Transverse colon (tissue), 4 donors: ENCODE results near the gene HIBCH. TPM values are rescaled to one million over a fixed set of nuclear protein-coding genes. Genes with fewer than 3 reads are reported as not detected.

ENCODE experiments used
- DNase-seq: peaks from one replicate; pipeline ENCODE4 v3.0.0-alpha.2; 2019
- H3K27ac ChIP-seq, 4 donors: fragments of 200-600 bp; sonication (generic); 2 replicates each; pipeline ENCODE4 v1.5.1; 2016 to 2018; ENCODE audit warnings: inconsistent platforms in 4 of 4
- H3K27me3 ChIP-seq: fragments of 200-600 bp; sonication (generic); 2 replicates; pipeline ENCODE4 v1.5.1; 2017; ENCODE audit warnings: inconsistent platforms
- H3K36me3 ChIP-seq, 4 donors: fragments of 200-600 bp; sonication (generic); 2 replicates each; pipeline ENCODE4 v1.5.1; 2017 to 2019; ENCODE audit warnings: inconsistent platforms in 4 of 4
- H3K4me1 ChIP-seq, 4 donors: fragments of 200-600 bp; sonication (generic); 2 replicates each; pipeline ENCODE4 v1.5.1; 2017 to 2020; ENCODE audit warnings: inconsistent platforms in 4 of 4
- H3K4me3 ChIP-seq, 4 donors: fragments of 200-600 bp; sonication (generic); 1 replicate in 1 of 4; 2 replicates in 3 of 4; pipeline versions ENCODE4 v1.5.1 to v1.6.1; 2017 to 2019; ENCODE audit warnings: inconsistent platforms in 4 of 4
- H3K9me3 ChIP-seq, 2 donors: fragments of 200-600 bp; sonication (generic); 2 replicates each; pipeline ENCODE4 v1.5.1; 2017 to 2019; ENCODE audit warnings: inconsistent platforms in 2 of 2
- CTCF ChIP-seq, 5 experiments: fragments of 200-600 bp in 3 of 5; fragments of 450-650 bp in 2 of 5; sonication (generic) in 3 of 5; IDR thresholded peaks; 1 replicate in 2 of 5; 2 replicates in 3 of 5; pipeline ENCODE4 v1.5.1; 2016 to 2017; ENCODE audit warnings: antibody characterized with exemption in 5 of 5, inconsistent platforms in 3 of 5, mild to moderate bottlenecking in 2 of 5, moderate library complexity in 1 of 5
- EP300 ChIP-seq: sonication (generic); formaldehyde crosslinking; IDR thresholded peaks from one replicate; pipeline ENCODE4 v1.6.1; 2017; ENCODE audit warnings: antibody characterized with exemption, low read depth
- POLR2A ChIP-seq: fragments of 450-650 bp; IDR thresholded peaks from one replicate; pipeline ENCODE4 v1.6.1; 2016; ENCODE audit warnings: antibody characterized with exemption, mild to moderate bottlenecking, moderate library complexity
- POLR2AphosphoS5 ChIP-seq, 3 donors: sonication (generic); formaldehyde crosslinking; IDR thresholded peaks; one replicate each; pipeline ENCODE4 v1.6.1; 2016; ENCODE audit warnings: antibody characterized with exemption in 3 of 3
- WGBS, 2 donors: methylation state at CpG; one replicate each; pipeline ENCODE4 v1.1.5; 2018; ENCODE audit warnings: low coverage in 1 of 2; 5-methylcytosine and 5-hydroxymethylcytosine counted together
- in situ Hi-C, 4 donors: fragments of 200-750 bp; cut with MboI; loops; one replicate each; pipeline versions ENCODE4 v1.15.0 to v1.15.1; 2017; ENCODE audit warnings: low sequenced_read_pairs in 3 of 4, low pct_ligation_motif_present in 1 of 4, low pct_unique_long_range_greater_than_20kb in 1 of 4
- intact Hi-C: fragments of 100-400 bp; cut with DNase I; formaldehyde crosslinking; loops from one replicate; pipeline ENCODE4 v1.15.1; 2023; ENCODE audit warnings: low total_unique reads
- total RNA-seq, 4 donors: library from RNA; depleted of rRNA; stranded (reverse); fragments of >200 nt; gene quantifications; one replicate each; pipeline ENCODE4 v1.1.0, GENCODE V29; 2016

Gene HIBCH
- total RNA-seq, 4 donors from 2014 or later = 6.0 to 33.0 (median 19.8) TPM

DNA sequence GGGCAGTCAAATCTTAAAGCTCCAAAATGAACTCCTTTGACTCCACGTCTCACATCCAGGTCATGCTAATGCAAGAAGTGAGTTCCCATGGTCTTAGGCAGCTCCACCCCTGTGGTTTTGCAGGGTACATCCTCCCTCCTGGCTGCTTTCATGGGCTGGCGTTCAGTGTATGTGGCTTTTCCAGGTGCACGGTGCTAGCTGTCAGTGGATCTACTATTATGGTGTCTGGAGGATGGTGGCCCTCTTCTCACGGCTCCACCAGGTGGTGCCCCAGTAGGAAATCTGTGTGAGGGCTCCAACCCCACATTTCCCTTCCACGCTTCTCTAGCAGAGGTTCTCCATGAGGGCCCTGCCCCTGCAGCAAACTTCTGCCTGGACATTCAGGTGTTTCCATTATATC lies 151.9 kb downstream of the HIBCH start:
- WGBS, 2 donors = 94 to 100% methylated on average over 1 to 5 of the region's 5 CpGs
- intact Hi-C loops = no loop called here
- H3K4me3 ChIP-seq = no peak overlapping the region

DNA sequence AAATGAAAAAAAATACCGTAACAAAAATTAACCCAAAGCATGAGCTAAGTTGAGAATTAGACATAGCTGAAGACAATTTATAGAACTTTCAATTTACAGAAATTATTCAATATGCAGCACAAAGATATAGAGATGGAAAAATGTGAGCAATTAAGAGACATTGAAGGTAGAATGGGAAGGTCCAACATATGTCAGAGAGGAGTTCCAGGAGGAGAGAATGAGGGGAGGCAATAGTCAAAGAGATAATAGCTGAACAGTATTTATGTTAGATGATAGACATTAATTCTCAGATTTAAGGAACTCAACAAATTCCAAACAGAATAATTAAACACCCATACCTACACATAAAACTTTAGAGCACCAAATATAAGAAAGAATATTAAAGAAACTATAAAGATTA lies 154.1 kb downstream of the HIBCH start:
- Histone ChIP-seq H3K4me1 (peaks cover 0 to 7% (median 1%) of the 10 kb centered on the region in 4 donors), H3K27me3 (no peaks in the 10 kb centered on the region), H3K36me3 (no peaks in the 10 kb centered on the region), H3K9me3 (no peaks in the 10 kb centered on the region), H3K4me3 (no peak overlapping the region), H3K27ac (no peak overlapping the region)
- intact Hi-C loops (no loop called here), in situ Hi-C loops (no loop called here)
- TF ChIP-seq POLR2A (no peak), CTCF (IDR thresholded peaks at IDR 0.05) (no peak), POLR2AphosphoS5 (IDR thresholded peaks at IDR 0.05) (no peak), EP300 (no peak)
- 87 to 100% methylated on average over 1 of the region's 1 CpG for WGBS, 2 donors
- DNase-seq = no peak

More for the DNA sequence above, 151.9 kb downstream of the HIBCH start:
- no peaks in the 10 kb centered on the region for H3K9me3 ChIP-seq
- H3K4me1 ChIP-seq = peaks cover 0 to 20% (median 6%) of the 10 kb centered on the region in 4 donors
- H3K36me3 ChIP-seq = no peaks in the 10 kb centered on the region
- in situ Hi-C loops = no loop called here
- DNase-seq = no peak
- H3K27ac ChIP-seq = no peak overlapping the region
- TF ChIP-seq POLR2AphosphoS5 (IDR thresholded peaks at IDR 0.05) = no peak
- no peak for TF ChIP-seq CTCF (IDR thresholded peaks at IDR 0.05)
- TF ChIP-seq EP300 = no peak
- no peak for TF ChIP-seq POLR2A
- no peaks in the 10 kb centered on the region for H3K27me3 ChIP-seq

GRCh38 chr2:190162851-190163250 lies 156.8 kb downstream of the HIBCH start:
- no peaks in the 10 kb centered on the region for H3K9me3 ChIP-seq
- intact Hi-C loops (no loop called here), in situ Hi-C loops (no loop called here)
- no peak overlapping the region for H3K4me3 ChIP-seq
- 75 to 93% methylated on average over 2 to 11 of the region's 11 CpGs for WGBS, 2 donors
- H3K27ac ChIP-seq = no peak overlapping the region
- DNase-seq = no peak
- no peaks in the 10 kb centered on the region for H3K36me3 ChIP-seq
- H3K27me3 ChIP-seq = no peaks in the 10 kb centered on the region
- TF ChIP-seq CTCF (IDR thresholded peaks at IDR 0.05) (no peak), POLR2AphosphoS5 (IDR thresholded peaks at IDR 0.05) (no peak), POLR2A (no peak), EP300 (no peak)
- peaks cover 0 to 29% (median 18%) of the 10 kb centered on the region in 4 donors for H3K4me1 ChIP-seq

DNA sequence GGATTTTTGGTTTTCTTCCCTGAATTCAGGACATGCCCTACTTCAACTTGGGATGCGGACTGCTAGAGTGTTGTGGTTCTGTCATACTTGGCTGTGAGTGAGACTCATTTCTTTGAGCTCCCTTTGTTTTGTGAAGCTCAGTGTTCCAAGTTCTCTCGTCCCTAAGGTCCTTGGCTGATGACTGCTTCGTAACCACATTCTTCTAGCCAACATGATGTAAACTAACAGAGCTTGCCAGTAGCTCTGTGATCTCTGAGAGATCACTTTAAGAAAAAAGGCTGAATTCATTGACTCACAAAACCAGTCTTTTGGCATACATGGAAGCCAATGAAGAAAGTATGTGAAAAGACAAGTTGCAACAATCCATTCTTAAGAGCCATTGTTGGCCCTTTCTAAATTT lies 160.2 kb downstream of the HIBCH start:
- in situ Hi-C loops (no loop called here), intact Hi-C loops (no loop called here)
- peak overlapping the region; percentile 35 to 73 (median 66) for H3K27ac ChIP-seq
- TF ChIP-seq POLR2AphosphoS5 (IDR thresholded peaks at IDR 0.05) (peak in 1 of 3 donors; percentile 4), POLR2A (no peak)
- 75 to 80% methylated on average over 1 to 3 of the region's 3 CpGs for WGBS, 2 donors
- no peaks in the 10 kb centered on the region for H3K36me3 ChIP-seq
- no peak overlapping the region for H3K4me3 ChIP-seq
- peaks cover 0 to 31% (median 18%) of the 10 kb centered on the region in 4 donors for H3K4me1 ChIP-seq
- no peaks in the 10 kb centered on the region for H3K27me3 ChIP-seq
- no peak for DNase-seq
- no peaks in the 10 kb centered on the region for H3K9me3 ChIP-seq
